OCI-LY3 (cell line): ENCODE data around the gene EPB41L5.

Source experiments
- EZH2phosphoT487 ChIP-seq: fragments of 200-600 bp; shearing (Covaris generic); IDR thresholded peaks from 2 replicates; pipeline ENCODE4 v1.6.1; 2018; ENCODE audit warnings: antibody characterized with exemption, mixed run types, low read depth
- TF ChIP-seq, protein P1 (sequence below): fragments of 200-600, 300-600 bp; sonication (generic); IDR thresholded peaks from 2 replicates; pipeline ENCODE4 v1.5.1; 2014; ENCODE audit warnings: antibody characterized with exemption, low read length, low read depth

DNA sequence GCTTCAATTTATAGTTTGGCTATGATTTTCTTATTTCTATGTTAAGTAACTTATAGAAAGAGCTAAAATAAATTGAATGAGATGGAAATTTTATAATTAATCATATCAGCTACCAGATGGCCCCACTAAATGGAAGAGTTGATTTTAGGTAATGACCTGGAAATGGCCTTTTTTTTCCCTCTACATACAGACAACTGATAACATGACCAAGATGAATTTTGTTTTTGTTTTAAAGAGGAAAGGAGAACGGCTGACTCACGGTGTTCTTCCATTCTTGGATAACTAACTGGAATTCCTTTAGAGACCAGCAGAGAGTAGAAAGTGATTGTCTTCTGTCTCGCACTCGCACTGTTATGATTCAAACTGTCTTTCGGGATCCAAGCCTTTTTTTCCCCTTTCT, 119.3 kb downstream of the EPB41L5 start:
- TF ChIP-seq, protein P1, sequence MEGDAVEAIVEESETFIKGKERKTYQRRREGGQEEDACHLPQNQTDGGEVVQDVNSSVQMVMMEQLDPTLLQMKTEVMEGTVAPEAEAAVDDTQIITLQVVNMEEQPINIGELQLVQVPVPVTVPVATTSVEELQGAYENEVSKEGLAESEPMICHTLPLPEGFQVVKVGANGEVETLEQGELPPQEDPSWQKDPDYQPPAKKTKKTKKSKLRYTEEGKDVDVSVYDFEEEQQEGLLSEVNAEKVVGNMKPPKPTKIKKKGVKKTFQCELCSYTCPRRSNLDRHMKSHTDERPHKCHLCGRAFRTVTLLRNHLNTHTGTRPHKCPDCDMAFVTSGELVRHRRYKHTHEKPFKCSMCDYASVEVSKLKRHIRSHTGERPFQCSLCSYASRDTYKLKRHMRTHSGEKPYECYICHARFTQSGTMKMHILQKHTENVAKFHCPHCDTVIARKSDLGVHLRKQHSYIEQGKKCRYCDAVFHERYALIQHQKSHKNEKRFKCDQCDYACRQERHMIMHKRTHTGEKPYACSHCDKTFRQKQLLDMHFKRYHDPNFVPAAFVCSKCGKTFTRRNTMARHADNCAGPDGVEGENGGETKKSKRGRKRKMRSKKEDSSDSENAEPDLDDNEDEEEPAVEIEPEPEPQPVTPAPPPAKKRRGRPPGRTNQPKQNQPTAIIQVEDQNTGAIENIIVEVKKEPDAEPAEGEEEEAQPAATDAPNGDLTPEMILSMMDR: no peak
- no peak for TF ChIP-seq EZH2phosphoT487
